ENCODE measurements around the gene ERLIN1.

GRCh38 chr10:100146398-100146797 lies 39.4 kb downstream of the ERLIN1 start:
- no peak for TF ChIP-seq POLR2AphosphoS5 (IDR thresholded peaks at IDR 0.05; ENCODE audit: low read depth, low read length)
- TF ChIP-seq POLR2A (IDR thresholded peaks at IDR 0.05; ENCODE audit: low read depth, low read length) = no peak
- no peak for TF ChIP-seq TAF1 (IDR thresholded peaks at IDR 0.05; ENCODE audit: borderline replicate concordance, low read depth, low read length)
